GM23338 (cell line): ENCODE data around the gene FUT4. TPM values are rescaled to one million over a fixed set of nuclear protein-coding genes. Genes with fewer than 3 reads are reported as not detected.

Source experiments
- ATAC-seq: fragments of 200-7000 bp; cut with Tn5 transposase; 3 replicates; pipeline ENCODE4 v1.9.1; 2020
- DNase-seq: peaks from one replicate; pipeline ENCODE4 v3.0.0-alpha.2; 2015; ENCODE audit warnings: low spot score
- H2AFZ ChIP-seq: fragments of 200-600 bp; sonication (generic); 2 replicates; pipeline ENCODE4 v1.8.0; 2016; ENCODE audit warnings: antibody characterized with exemption, mild to moderate bottlenecking, moderate library complexity
- H3F3A ChIP-seq: fragments of 200-600 bp; sonication (generic); replicated peaks from 2 replicates; pipeline ENCODE4 v1.8.0; 2017; ENCODE audit warnings: antibody characterized with exemption, mixed run types, low read depth
- H3K27ac ChIP-seq: fragments of 200-600 bp; sonication (generic); 2 replicates; pipeline ENCODE4 v1.6.1; 2016; ENCODE audit warnings: low read depth
- H3K27me3 ChIP-seq: fragments of 200-600 bp; sonication (generic); 2 replicates; pipeline ENCODE4 v1.8.0; 2016; ENCODE audit warnings: mild to moderate bottlenecking, mixed run types, moderate library complexity; ENCODE audit not compliant: insufficient read depth
- H3K36me3 ChIP-seq: fragments of 200-600 bp; sonication (generic); 2 replicates; pipeline ENCODE4 v1.8.0; 2016; ENCODE audit warnings: mild to moderate bottlenecking; ENCODE audit not compliant: insufficient read depth
- H3K4me1 ChIP-seq: fragments of 200-600 bp; sonication (generic); 2 replicates; pipeline ENCODE4 v1.8.0; 2016; ENCODE audit warnings: mild to moderate bottlenecking, moderate library complexity; ENCODE audit not compliant: insufficient read depth
- H3K4me2 ChIP-seq: fragments of 200-600 bp; sonication (generic); 2 replicates; pipeline ENCODE4 v1.7.1; 2017; ENCODE audit warnings: mixed run types
- H3K4me3 ChIP-seq: fragments of 200-600 bp; sonication (generic); 2 replicates; pipeline ENCODE4 v1.6.1; 2016; ENCODE audit warnings: mixed run types
- H3K79me2 ChIP-seq: fragments of 200-600 bp; sonication (generic); replicated peaks from 2 replicates; pipeline ENCODE4 v1.8.0; 2017; ENCODE audit warnings: mild to moderate bottlenecking; ENCODE audit not compliant: insufficient read depth
- H3K9me2 ChIP-seq: fragments of 200-600 bp; sonication (generic); 2 replicates; pipeline ENCODE4 v1.8.0; 2017; ENCODE audit not compliant: insufficient read depth
- H4K20me1 ChIP-seq: fragments of 200-600 bp; sonication (generic); replicated peaks from 2 replicates; pipeline ENCODE4 v1.8.0; 2017; ENCODE audit warnings: mild to moderate bottlenecking; ENCODE audit not compliant: insufficient read depth
- H3K27ac Mint-ChIP-seq: 2 replicates; pipeline ENCODE4 v1.8.0; 2020; ENCODE audit warnings: inconsistent platforms, mild to moderate bottlenecking, moderate library complexity, mixed read lengths
- H3K27me3 Mint-ChIP-seq: 3 replicates; pipeline ENCODE4 v1.8.0; 2022; ENCODE audit warnings: low read depth, mild to moderate bottlenecking, moderate library complexity, mixed read lengths, inconsistent platforms; ENCODE audit not compliant: insufficient read depth, poor library complexity
- H3K36me3 Mint-ChIP-seq: 3 replicates; pipeline ENCODE4 v1.8.0; 2021; ENCODE audit warnings: low read depth, mild to moderate bottlenecking, inconsistent platforms, moderate library complexity, mixed read lengths
- H3K4me1 Mint-ChIP-seq: 3 replicates; pipeline ENCODE4 v1.8.0; 2020; ENCODE audit warnings: mild to moderate bottlenecking, inconsistent platforms, mixed read lengths
- H3K4me3 Mint-ChIP-seq: 3 replicates; pipeline ENCODE4 v1.8.0; 2021; ENCODE audit warnings: moderate library complexity, mild to moderate bottlenecking, inconsistent platforms, mixed read lengths
- H3K9me3 Mint-ChIP-seq: 3 replicates; pipeline ENCODE4 v1.8.0; 2020; ENCODE audit warnings: moderate library complexity, mild to moderate bottlenecking, inconsistent platforms, mixed read lengths
- CREB1 ChIP-seq: fragments of 250-450 bp; sonication (Bioruptor Pico); IDR thresholded peaks from 2 replicates; pipeline ENCODE4 v1.5.0; 2020; ENCODE audit warnings: low read depth, mild to moderate bottlenecking, moderate library complexity
- EZH2 ChIP-seq: fragments of 200-600 bp; sonication (generic); IDR thresholded peaks from one replicate; pipeline ENCODE4 v1.8.0; 2017; ENCODE audit warnings: antibody characterized with exemption, mild to moderate bottlenecking, low read depth; ENCODE audit not compliant: unreplicated experiment
- EZH2phosphoT487 ChIP-seq: fragments of 200-600 bp; sonication (generic); IDR thresholded peaks from one replicate; pipeline ENCODE4 v1.8.1; 2018; ENCODE audit warnings: antibody characterized with exemption; ENCODE audit not compliant: unreplicated experiment
- JUNB ChIP-seq: IDR thresholded peaks from one replicate; pipeline ENCODE4 v1.6.1; 2016; ENCODE audit warnings: antibody characterized with exemption; ENCODE audit not compliant: unreplicated experiment
- NANOG ChIP-seq: IDR thresholded peaks from 2 replicates; pipeline ENCODE4 v1.6.1; 2016; ENCODE audit warnings: antibody characterized with exemption, borderline replicate concordance
- POLR2AphosphoS5 ChIP-seq: IDR thresholded peaks from 2 replicates; pipeline ENCODE4 v1.6.1; 2016; ENCODE audit warnings: antibody characterized with exemption, low read depth
- STAT1 ChIP-seq: IDR thresholded peaks from one replicate; pipeline ENCODE4 v1.6.1; 2016; ENCODE audit warnings: antibody characterized with exemption; ENCODE audit not compliant: unreplicated experiment
- ZNF114 ChIP-seq: fragments of 250-450 bp; sonication (Bioruptor Pico); IDR thresholded peaks from 2 replicates; pipeline ENCODE4 v1.5.0; 2020; ENCODE audit warnings: mild to moderate bottlenecking, moderate library complexity
- ZNF331 ChIP-seq: fragments of 250-450 bp; sonication (Bioruptor Pico); IDR thresholded peaks from 2 replicates; pipeline ENCODE4 v1.5.0; 2020; ENCODE audit warnings: low read depth, mild to moderate bottlenecking, moderate library complexity
- polyA plus RNA-seq: library from polyadenylated mRNA; unstranded; fragments of >200 nt; fragmentation: Nextera tagmentation; extraction: Ambion mirVana; gene quantifications from 2 replicates; pipeline ENCODE4 v1.2.1, GENCODE V29; 2016
- total RNA-seq: library from RNA; depleted of rRNA; stranded (reverse); fragments of >200 nt; shearing (Covaris generic); gene quantifications from 2 replicates; pipeline ENCODE4 v1.2.3, GENCODE V29; 2014
- TF ChIP-seq, protein P1 (sequence below): IDR thresholded peaks from 2 replicates; pipeline ENCODE4 v1.6.1; 2016; ENCODE audit warnings: antibody characterized with exemption
- TF ChIP-seq, protein P2 (sequence below): fragments of 250-450 bp; sonication (Bioruptor Pico); IDR thresholded peaks from 2 replicates; pipeline ENCODE4 v1.5.0; 2020; ENCODE audit warnings: mild to moderate bottlenecking, moderate library complexity
- TF ChIP-seq, protein P3 (sequence below): IDR thresholded peaks from one replicate; pipeline ENCODE4 v1.6.1; 2018; ENCODE audit warnings: antibody characterized with exemption; ENCODE audit not compliant: unreplicated experiment
- TF ChIP-seq, protein P4 (sequence below), 2 experiments: fragments of 200-600 bp in 1 of 2; sonication (generic) in 1 of 2; conservative IDR thresholded peaks; 2 replicates each; pipeline versions ENCODE4 v1.5.1 to v1.6.1; 2016 to 2017; ENCODE audit warnings: antibody characterized with exemption in 2 of 2, low read depth in 2 of 2, mild to moderate bottlenecking in 2 of 2, moderate library complexity in 1 of 2

FUT4 gene
- total and polyA plus RNA-seq, 2 experiments from 2014 or later, result 2.4 to 7.4 TPM

- H3K4me1 Mint-ChIP-seq, result no peaks in the 10 kb centered on the region; the same call in 2 of the 3 replicates
These were observed 39.6 kb downstream of the FUT4 start for GRCh38 chr11:94583213-94583865.

More at GRCh38 chr11:94583213-94583865, 39.6 kb downstream of the FUT4 start:
- H3K27me3 Mint-ChIP-seq, result no peaks in the 10 kb centered on the region
- H3K4me3 Mint-ChIP-seq, result no peak overlapping the region
- Histone ChIP-seq H3K27me3 (no peaks in the 10 kb centered on the region), H4K20me1 (no peaks in the 10 kb centered on the region), H3K27ac (no peak overlapping the region), H3K79me2 (no peaks in the 10 kb centered on the region), H3K9me2 (no peaks in the 10 kb centered on the region), H3K4me2 (no peak overlapping the region), H3K36me3 (no peaks in the 10 kb centered on the region), H2AFZ (no peak overlapping the region), H3K4me1 (no peaks in the 10 kb centered on the region), H3K4me3 (no peak overlapping the region), H3F3A (no peaks in the 10 kb centered on the region)
- no peak overlapping the region for H3K27ac Mint-ChIP-seq
- ATAC-seq, result no peak
- TF ChIP-seq JUNB (no peak), ZNF114 (CRISPR knock-in tag) (no peak), STAT1 (no peak), CREB1 (CRISPR knock-in tag) (no peak), NANOG (no peak), POLR2AphosphoS5 (no peak), EZH2 (no peak), EZH2phosphoT487 (no peak), ZNF331 (CRISPR knock-in tag) (no peak)
- TF ChIP-seq, protein P1, sequence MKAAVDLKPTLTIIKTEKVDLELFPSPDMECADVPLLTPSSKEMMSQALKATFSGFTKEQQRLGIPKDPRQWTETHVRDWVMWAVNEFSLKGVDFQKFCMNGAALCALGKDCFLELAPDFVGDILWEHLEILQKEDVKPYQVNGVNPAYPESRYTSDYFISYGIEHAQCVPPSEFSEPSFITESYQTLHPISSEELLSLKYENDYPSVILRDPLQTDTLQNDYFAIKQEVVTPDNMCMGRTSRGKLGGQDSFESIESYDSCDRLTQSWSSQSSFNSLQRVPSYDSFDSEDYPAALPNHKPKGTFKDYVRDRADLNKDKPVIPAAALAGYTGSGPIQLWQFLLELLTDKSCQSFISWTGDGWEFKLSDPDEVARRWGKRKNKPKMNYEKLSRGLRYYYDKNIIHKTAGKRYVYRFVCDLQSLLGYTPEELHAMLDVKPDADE, result no peak
- TF ChIP-seq, protein P2, sequence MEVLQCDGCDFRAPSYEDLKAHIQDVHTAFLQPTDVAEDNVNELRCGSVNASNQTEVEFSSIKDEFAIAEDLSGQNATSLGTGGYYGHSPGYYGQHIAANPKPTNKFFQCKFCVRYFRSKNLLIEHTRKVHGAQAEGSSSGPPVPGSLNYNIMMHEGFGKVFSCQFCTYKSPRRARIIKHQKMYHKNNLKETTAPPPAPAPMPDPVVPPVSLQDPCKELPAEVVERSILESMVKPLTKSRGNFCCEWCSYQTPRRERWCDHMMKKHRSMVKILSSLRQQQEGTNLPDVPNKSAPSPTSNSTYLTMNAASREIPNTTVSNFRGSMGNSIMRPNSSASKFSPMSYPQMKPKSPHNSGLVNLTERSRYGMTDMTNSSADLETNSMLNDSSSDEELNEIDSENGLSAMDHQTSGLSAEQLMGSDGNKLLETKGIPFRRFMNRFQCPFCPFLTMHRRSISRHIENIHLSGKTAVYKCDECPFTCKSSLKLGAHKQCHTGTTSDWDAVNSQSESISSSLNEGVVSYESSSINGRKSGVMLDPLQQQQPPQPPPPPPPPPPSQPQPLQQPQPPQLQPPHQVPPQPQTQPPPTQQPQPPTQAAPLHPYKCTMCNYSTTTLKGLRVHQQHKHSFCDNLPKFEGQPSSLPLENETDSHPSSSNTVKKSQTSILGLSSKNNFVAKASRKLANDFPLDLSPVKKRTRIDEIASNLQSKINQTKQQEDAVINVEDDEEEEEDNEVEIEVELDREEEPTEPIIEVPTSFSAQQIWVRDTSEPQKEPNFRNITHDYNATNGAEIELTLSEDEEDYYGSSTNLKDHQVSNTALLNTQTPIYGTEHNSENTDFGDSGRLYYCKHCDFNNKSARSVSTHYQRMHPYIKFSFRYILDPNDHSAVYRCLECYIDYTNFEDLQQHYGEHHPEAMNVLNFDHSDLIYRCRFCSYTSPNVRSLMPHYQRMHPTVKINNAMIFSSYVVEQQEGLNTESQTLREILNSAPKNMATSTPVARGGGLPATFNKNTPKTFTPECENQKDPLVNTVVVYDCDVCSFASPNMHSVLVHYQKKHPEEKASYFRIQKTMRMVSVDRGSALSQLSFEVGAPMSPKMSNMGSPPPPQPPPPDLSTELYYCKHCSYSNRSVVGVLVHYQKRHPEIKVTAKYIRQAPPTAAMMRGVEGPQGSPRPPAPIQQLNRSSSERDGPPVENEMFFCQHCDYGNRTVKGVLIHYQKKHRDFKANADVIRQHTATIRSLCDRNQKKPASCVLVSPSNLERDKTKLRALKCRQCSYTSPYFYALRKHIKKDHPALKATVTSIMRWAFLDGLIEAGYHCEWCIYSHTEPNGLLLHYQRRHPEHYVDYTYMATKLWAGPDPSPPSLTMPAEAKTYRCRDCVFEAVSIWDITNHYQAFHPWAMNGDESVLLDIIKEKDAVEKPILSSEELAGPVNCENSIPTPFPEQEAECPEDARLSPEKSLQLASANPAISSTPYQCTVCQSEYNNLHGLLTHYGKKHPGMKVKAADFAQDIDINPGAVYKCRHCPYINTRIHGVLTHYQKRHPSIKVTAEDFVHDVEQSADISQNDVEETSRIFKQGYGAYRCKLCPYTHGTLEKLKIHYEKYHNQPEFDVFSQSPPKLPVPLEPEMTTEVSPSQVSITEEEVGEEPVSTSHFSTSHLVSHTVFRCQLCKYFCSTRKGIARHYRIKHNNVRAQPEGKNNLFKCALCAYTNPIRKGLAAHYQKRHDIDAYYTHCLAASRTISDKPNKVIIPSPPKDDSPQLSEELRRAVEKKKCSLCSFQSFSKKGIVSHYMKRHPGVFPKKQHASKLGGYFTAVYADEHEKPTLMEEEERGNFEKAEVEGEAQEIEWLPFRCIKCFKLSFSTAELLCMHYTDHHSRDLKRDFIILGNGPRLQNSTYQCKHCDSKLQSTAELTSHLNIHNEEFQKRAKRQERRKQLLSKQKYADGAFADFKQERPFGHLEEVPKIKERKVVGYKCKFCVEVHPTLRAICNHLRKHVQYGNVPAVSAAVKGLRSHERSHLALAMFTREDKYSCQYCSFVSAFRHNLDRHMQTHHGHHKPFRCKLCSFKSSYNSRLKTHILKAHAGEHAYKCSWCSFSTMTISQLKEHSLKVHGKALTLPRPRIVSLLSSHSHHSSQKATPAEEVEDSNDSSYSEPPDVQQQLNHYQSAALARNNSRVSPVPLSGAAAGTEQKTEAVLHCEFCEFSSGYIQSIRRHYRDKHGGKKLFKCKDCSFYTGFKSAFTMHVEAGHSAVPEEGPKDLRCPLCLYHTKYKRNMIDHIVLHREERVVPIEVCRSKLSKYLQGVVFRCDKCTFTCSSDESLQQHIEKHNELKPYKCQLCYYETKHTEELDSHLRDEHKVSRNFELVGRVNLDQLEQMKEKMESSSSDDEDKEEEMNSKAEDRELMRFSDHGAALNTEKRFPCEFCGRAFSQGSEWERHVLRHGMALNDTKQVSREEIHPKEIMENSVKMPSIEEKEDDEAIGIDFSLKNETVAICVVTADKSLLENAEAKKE (CRISPR knock-in tag), result no peak
- TF ChIP-seq, protein P3, sequence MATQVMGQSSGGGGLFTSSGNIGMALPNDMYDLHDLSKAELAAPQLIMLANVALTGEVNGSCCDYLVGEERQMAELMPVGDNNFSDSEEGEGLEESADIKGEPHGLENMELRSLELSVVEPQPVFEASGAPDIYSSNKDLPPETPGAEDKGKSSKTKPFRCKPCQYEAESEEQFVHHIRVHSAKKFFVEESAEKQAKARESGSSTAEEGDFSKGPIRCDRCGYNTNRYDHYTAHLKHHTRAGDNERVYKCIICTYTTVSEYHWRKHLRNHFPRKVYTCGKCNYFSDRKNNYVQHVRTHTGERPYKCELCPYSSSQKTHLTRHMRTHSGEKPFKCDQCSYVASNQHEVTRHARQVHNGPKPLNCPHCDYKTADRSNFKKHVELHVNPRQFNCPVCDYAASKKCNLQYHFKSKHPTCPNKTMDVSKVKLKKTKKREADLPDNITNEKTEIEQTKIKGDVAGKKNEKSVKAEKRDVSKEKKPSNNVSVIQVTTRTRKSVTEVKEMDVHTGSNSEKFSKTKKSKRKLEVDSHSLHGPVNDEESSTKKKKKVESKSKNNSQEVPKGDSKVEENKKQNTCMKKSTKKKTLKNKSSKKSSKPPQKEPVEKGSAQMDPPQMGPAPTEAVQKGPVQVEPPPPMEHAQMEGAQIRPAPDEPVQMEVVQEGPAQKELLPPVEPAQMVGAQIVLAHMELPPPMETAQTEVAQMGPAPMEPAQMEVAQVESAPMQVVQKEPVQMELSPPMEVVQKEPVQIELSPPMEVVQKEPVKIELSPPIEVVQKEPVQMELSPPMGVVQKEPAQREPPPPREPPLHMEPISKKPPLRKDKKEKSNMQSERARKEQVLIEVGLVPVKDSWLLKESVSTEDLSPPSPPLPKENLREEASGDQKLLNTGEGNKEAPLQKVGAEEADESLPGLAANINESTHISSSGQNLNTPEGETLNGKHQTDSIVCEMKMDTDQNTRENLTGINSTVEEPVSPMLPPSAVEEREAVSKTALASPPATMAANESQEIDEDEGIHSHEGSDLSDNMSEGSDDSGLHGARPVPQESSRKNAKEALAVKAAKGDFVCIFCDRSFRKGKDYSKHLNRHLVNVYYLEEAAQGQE, result no peak
- TF ChIP-seq, protein P4, sequence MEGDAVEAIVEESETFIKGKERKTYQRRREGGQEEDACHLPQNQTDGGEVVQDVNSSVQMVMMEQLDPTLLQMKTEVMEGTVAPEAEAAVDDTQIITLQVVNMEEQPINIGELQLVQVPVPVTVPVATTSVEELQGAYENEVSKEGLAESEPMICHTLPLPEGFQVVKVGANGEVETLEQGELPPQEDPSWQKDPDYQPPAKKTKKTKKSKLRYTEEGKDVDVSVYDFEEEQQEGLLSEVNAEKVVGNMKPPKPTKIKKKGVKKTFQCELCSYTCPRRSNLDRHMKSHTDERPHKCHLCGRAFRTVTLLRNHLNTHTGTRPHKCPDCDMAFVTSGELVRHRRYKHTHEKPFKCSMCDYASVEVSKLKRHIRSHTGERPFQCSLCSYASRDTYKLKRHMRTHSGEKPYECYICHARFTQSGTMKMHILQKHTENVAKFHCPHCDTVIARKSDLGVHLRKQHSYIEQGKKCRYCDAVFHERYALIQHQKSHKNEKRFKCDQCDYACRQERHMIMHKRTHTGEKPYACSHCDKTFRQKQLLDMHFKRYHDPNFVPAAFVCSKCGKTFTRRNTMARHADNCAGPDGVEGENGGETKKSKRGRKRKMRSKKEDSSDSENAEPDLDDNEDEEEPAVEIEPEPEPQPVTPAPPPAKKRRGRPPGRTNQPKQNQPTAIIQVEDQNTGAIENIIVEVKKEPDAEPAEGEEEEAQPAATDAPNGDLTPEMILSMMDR (conservative IDR thresholded peaks at IDR 0.05; ENCODE audit: low read depth in 2 of 2), result no peak
- H3K9me3 Mint-ChIP-seq, result no peaks in the 10 kb centered on the region
- DNase-seq, result no peak
- no peaks in the 10 kb centered on the region for H3K36me3 Mint-ChIP-seq
